ENCODE measurements around the gene SPSB1. TPM values are rescaled to one million over a fixed set of nuclear protein-coding genes. Genes with fewer than 3 reads are reported as not detected.

Gene SPSB1
- total RNA-seq, 4 donors from 2014 or later, result 28.3 to 49.2 (median 42.1) TPM

DNA sequence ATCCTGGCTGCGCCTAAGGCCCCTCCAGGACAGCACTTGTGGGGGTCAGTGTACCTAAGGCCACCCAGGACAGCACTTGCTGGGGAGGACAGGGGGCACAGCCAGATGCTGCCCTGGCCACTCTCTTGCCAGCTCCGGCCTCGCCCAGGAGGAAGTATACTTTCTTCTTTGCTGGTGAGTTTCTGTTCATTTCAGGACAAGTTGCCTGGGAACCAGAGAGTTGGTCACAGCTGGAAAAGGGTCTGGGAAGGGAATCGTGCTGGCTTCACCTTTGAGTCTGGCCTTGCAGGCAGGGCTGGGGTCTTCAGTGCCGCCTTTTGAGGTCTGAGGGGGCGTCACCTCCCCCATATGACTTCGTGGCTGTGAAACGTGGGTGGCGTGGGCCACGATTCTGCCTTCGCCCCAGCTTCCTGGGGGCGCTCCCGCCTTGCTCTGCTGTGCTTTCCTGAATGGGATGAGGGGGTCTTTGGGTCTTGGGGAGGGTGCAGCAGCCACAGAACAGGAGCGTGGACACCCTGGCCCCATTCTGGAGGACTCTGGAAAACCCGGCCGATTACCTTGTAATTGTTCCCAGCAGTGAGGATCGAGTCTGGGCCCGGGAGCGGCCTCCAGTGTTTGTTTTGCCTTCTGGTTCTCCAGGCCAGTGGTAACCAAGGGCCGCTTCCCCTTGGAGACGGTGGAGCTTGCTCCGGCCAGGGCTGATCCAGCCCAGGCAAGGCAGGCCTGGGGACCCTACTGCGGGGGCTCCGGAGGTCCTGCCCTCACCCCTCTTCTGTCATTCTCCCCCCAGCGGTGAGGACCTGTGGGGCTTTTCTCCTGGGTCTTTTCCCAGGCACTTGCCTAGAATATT is 45.9 kb downstream of the SPSB1 start:
- no peak for DNase-seq (ENCODE audit: low spot score in 2 of 2)
- Histone ChIP-seq H3K27ac (no peak overlapping the region), H3K4me1 (peaks cover 57% of the 10 kb centered on the region), H3K9me3 (no peaks in the 10 kb centered on the region), H3K4me3 (no peak overlapping the region), H3K27me3 (no peaks in the 10 kb centered on the region), H3K36me3 (no peaks in the 10 kb centered on the region)
- TF ChIP-seq POLR2A (IDR thresholded peaks at IDR 0.05) (no peak), EP300 (IDR thresholded peaks at IDR 0.05) (no peak), POLR2AphosphoS5 (IDR thresholded peaks at IDR 0.05) (no peak)
- TF ChIP-seq, protein P1, sequence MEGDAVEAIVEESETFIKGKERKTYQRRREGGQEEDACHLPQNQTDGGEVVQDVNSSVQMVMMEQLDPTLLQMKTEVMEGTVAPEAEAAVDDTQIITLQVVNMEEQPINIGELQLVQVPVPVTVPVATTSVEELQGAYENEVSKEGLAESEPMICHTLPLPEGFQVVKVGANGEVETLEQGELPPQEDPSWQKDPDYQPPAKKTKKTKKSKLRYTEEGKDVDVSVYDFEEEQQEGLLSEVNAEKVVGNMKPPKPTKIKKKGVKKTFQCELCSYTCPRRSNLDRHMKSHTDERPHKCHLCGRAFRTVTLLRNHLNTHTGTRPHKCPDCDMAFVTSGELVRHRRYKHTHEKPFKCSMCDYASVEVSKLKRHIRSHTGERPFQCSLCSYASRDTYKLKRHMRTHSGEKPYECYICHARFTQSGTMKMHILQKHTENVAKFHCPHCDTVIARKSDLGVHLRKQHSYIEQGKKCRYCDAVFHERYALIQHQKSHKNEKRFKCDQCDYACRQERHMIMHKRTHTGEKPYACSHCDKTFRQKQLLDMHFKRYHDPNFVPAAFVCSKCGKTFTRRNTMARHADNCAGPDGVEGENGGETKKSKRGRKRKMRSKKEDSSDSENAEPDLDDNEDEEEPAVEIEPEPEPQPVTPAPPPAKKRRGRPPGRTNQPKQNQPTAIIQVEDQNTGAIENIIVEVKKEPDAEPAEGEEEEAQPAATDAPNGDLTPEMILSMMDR (IDR thresholded peaks at IDR 0.05), result no peak
- WGBS, result 68% methylated on average over 10 of the region's 25 CpGs

DNA sequence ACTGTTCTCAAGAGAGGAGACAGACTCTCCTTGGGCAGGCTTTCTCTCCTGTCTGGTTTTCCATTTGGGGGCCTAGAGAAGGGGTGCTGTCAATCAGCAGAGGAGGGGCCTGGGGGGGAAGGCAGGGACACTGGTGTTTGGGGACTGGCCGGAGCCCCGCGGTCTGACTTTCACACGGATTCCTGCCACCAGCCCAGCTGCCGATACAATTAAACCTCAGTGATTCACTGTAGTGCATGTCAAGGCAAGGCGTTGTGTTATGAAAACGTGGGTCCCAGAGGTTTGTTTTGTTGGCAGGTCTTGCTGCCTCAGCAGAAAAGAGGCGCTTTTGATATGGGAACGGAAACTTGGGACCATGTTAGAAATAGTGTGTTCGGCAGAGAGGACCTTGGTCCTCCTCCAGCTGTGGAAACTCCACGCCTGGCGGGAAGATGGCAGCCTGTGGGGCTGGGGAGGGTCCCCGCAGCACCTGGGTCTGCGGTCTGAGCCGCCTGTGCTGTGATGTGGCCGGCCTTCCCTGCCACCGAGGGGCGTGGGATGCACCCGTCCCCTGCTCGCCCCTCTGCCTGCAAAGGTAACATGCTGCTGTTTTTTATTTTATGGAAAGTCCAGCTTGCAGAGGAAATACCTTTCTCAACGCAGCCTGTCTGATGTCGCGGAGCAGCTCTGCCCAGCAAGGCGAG is 47.6 kb downstream of the SPSB1 start:
- H3K27ac ChIP-seq, result peak overlapping the region; percentile 75
- no peak overlapping the region for H3K4me3 ChIP-seq
- H3K36me3 ChIP-seq, result no peaks in the 10 kb centered on the region
- DNase-seq (ENCODE audit: low spot score in 2 of 2), result no peak
- WGBS, result 54% methylated on average over 18 of the region's 24 CpGs
- no peaks in the 10 kb centered on the region for H3K27me3 ChIP-seq
- TF ChIP-seq POLR2A (IDR thresholded peaks at IDR 0.05), result no peak
- TF ChIP-seq, protein P1 (IDR thresholded peaks at IDR 0.05), result no peak
- H3K4me1 ChIP-seq, result peaks cover 71% of the 10 kb centered on the region
- H3K9me3 ChIP-seq, result no peaks in the 10 kb centered on the region

DNA sequence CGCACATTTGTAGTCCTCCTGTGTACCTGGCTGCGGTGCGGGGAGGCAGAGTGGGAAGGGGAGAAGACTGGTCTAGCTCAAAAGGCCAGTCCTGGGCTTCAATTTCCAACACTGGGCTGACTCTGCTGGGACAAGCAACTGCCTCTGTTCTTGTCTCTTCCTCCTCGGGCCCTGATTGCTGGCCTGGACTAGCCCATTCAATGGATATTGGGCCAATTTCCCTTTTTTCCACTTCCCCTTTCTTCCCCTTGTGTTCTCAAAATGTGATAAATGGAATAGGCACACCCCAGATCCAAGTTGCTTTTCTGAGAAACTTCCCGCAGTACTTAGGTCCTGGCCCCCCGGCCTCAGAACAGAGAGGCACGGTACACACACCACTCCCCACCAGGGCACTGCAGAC is 48.2 kb downstream of the SPSB1 start:
- no peak for TF ChIP-seq EP300 (IDR thresholded peaks at IDR 0.05)
- peaks cover 76% of the 10 kb centered on the region for H3K4me1 ChIP-seq
- DNase-seq (ENCODE audit: low spot score in 2 of 2), result no peak
- 67% methylated on average over 7 of the region's 7 CpGs for WGBS
- no peaks in the 10 kb centered on the region for H3K27me3 ChIP-seq
- H3K9me3 ChIP-seq, result no peaks in the 10 kb centered on the region
- H3K4me3 ChIP-seq, result no peak overlapping the region
- peak overlapping the region; percentile 75 for H3K27ac ChIP-seq
- no peaks in the 10 kb centered on the region for H3K36me3 ChIP-seq

DNA sequence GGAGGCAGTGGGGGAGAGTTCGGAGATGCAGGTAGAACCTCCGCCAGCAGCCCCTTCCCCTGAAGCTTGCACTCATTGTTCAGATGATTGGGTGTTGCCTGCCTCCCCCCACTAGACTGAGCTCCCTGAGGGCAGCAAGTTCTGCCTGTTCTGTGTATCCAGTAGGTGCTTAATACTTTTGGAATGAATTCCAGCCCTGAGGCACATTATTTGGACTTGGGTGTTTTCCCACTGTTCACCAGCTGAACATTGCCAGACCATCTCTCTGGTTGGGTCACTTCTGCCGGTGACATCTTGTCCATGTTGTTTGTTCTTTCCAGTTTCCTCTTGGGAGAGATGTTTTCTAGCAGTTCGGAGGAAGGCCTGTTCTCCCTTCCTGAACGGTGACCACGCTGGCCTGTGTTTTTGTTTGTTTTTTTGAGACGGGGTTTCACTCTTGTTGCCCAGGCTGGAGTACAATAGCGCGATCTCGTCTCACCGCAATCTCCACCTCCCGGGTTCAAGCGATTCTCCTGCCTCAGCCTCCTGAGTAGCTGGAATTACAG is 48.7 kb downstream of the SPSB1 start:
- H3K4me1 ChIP-seq, result peaks cover 81% of the 10 kb centered on the region
- H3K36me3 ChIP-seq, result no peaks in the 10 kb centered on the region
- no peak overlapping the region for H3K4me3 ChIP-seq
- no peak for TF ChIP-seq POLR2AphosphoS5 (IDR thresholded peaks at IDR 0.05)
- TF ChIP-seq, protein P1 (IDR thresholded peaks at IDR 0.05), result no peak
- TF ChIP-seq POLR2A (IDR thresholded peaks at IDR 0.05), result no peak
- TF ChIP-seq EP300 (IDR thresholded peaks at IDR 0.05), result no peak
- WGBS, result 82% methylated on average over 13 of the region's 13 CpGs
- no peak for DNase-seq (ENCODE audit: low spot score in 2 of 2)
- H3K9me3 ChIP-seq, result no peaks in the 10 kb centered on the region
- peak overlapping the region; percentile 50 for H3K27ac ChIP-seq
- no peaks in the 10 kb centered on the region for H3K27me3 ChIP-seq

DNA sequence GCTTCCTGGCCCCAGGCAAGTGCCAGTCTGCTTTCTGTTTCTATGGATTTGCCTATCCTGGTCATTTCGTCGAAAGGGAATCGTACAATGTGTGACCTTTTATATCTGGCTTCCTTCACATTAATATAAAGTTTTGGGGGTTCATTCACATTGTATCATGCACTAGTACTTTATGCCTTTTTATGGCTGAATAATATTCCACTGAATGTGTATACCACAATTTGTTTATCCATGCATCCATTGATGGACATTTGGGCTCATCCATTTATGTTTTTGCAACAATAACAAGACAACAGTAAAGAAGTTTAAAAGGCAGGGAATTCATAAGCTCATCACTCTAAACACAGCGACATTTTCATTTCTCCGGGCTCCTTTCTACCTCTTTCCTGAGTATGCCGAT is 50.6 kb downstream of the SPSB1 start:
- no peaks in the 10 kb centered on the region for H3K9me3 ChIP-seq
- no peaks in the 10 kb centered on the region for H3K36me3 ChIP-seq
- no peak for TF ChIP-seq EP300 (IDR thresholded peaks at IDR 0.05)
- TF ChIP-seq POLR2A (IDR thresholded peaks at IDR 0.05), result no peak
- TF ChIP-seq POLR2AphosphoS5 (IDR thresholded peaks at IDR 0.05), result no peak
- TF ChIP-seq, protein P1 (IDR thresholded peaks at IDR 0.05), result no peak
- 98% methylated on average over 6 of the region's 6 CpGs for WGBS
- DNase-seq (ENCODE audit: low spot score in 2 of 2), result no peak
- H3K27ac ChIP-seq, result no peak overlapping the region
- H3K4me3 ChIP-seq, result no peak overlapping the region
- H3K4me1 ChIP-seq, result peaks cover 72% of the 10 kb centered on the region
- H3K27me3 ChIP-seq, result no peaks in the 10 kb centered on the region
